A549 (cell line): ENCODE data around the gene TOMM40. TPM values are rescaled to one million over a fixed set of nuclear protein-coding genes. Genes with fewer than 3 reads are reported as not detected.
"Not testable (repeated sequence)": the region's sequence is repeated elsewhere in the genome, so short reads cannot be mapped to it uniquely, and the experiment has no call there.

Source experiments
- ATAC-seq, 2 experiments: fragments of 200-7000 bp in 1 of 2; fragments of >200 bp in 1 of 2; cut with Nextera tagmentation in 1 of 2; cut with Tn5 transposase in 1 of 2; 3 replicates each; pipeline versions ENCODE4 v1.8.0 to v1.9.1; 2018 to 2020; ENCODE audit warnings: mild to moderate bottlenecking in 1 of 2, moderate library complexity in 1 of 2
- CTCF ChIA-PET: fragments of 300-600 bp; sonication (Branson Sonifier 250); formaldehyde crosslinking; extraction: SDS; loops from one replicate; lab custom pipeline; 2021; ENCODE audit warnings: antibody characterized with exemption, inconsistent platforms; lab: Yijun Ruan, JAX
- POLR2A ChIA-PET: fragments of 350-600 bp; formaldehyde crosslinking; extraction: SDS; loops from one replicate; lab custom pipeline; 2021; ENCODE audit warnings: antibody characterized with exemption, inconsistent platforms; lab: Yijun Ruan, JAX
- DNase-seq, 2 experiments: peaks; one replicate each; pipeline versions ENCODE4 v3.0.0 to v3.0.0-alpha.2; 2011 to 2016; ENCODE audit warnings: low read depth in 1 of 2, low spot score in 1 of 2
- FAIRE-seq: peaks from 2 replicates; lab custom pipeline; 2011; peaks lifted over from hg19 to GRCh38; lab: Jason Lieb, UNC
- H3K27ac ChIP-seq, 2 experiments: fragments of >200 bp; sonication (Bioruptor Twin); formaldehyde crosslinking; 3 replicates each; pipeline ENCODE4 v1.5.1; 2016 to 2017
- H3K4me1 ChIP-seq: fragments of >200 bp; sonication (Bioruptor Twin); formaldehyde crosslinking; 3 replicates; pipeline ENCODE4 v1.6.1; 2016
- H3K4me2 ChIP-seq: fragments of >200 bp; sonication (Bioruptor Twin); formaldehyde crosslinking; 3 replicates; pipeline ENCODE4 v1.6.1; 2016
- H3K4me3 ChIP-seq: fragments of >200 bp; sonication (Bioruptor Twin); formaldehyde crosslinking; 3 replicates; pipeline ENCODE4 v1.5.1; 2016
- H3K9me3 ChIP-seq: fragments of >200 bp; sonication (Bioruptor Twin); formaldehyde crosslinking; 3 replicates; pipeline ENCODE4 v1.6.1; 2016
- CEBPB ChIP-seq, 2 experiments: fragments of >200 bp in 1 of 2; sonication (Bioruptor Twin) in 1 of 2; formaldehyde crosslinking in 1 of 2; IDR thresholded peaks; 2 replicates each; pipeline ENCODE4 v1.6.1; 2012 to 2016
- CHD4 ChIP-seq: fragments of 200-600 bp; sonication (generic); IDR thresholded peaks from 2 replicates; pipeline ENCODE4 v1.6.1; 2016; ENCODE audit warnings: antibody characterized with exemption, mild to moderate bottlenecking, borderline replicate concordance
- E2F6 ChIP-seq: IDR thresholded peaks from 2 replicates; pipeline ENCODE4 v1.6.1; 2012; ENCODE audit warnings: low read depth, borderline replicate concordance
- FOSL2 ChIP-seq, 2 experiments: fragments of 450-650 bp in 1 of 2; fragments of >200 bp in 1 of 2; sonication (Bioruptor Twin) in 1 of 2; formaldehyde crosslinking; IDR thresholded peaks; 2 replicates each; pipeline versions ENCODE4 v1.5.0 to v1.6.1; 2016 to 2020; ENCODE audit warnings: mild to moderate bottlenecking in 1 of 2, moderate library complexity in 1 of 2
- FOXS1 ChIP-seq: fragments of 250-450 bp; sonication (Bioruptor Pico); IDR thresholded peaks from 2 replicates; pipeline ENCODE4 v1.5.0; 2020; ENCODE audit warnings: mild to moderate bottlenecking, moderate library complexity
- HDAC2 ChIP-seq: fragments of 200-600 bp; sonication (generic); IDR thresholded peaks from 2 replicates; pipeline ENCODE4 v1.6.1; 2016
- HES2 ChIP-seq: fragments of >200 bp; sonication (Bioruptor Twin); formaldehyde crosslinking; IDR thresholded peaks from 2 replicates; pipeline ENCODE4 v1.6.1; 2016
- HOXA7 ChIP-seq: fragments of 250-450 bp; sonication (Bioruptor Pico); IDR thresholded peaks from 2 replicates; pipeline ENCODE4 v1.5.0; 2020; ENCODE audit warnings: mild to moderate bottlenecking, moderate library complexity
- HOXB5 ChIP-seq: fragments of 250-450 bp; sonication (Bioruptor Pico); IDR thresholded peaks from 2 replicates; pipeline ENCODE4 v1.5.0; 2020; ENCODE audit warnings: mild to moderate bottlenecking, moderate library complexity
- JUNB ChIP-seq: fragments of >200 bp; sonication (Bioruptor Twin); formaldehyde crosslinking; IDR thresholded peaks from 2 replicates; pipeline ENCODE4 v1.6.1; 2016
- KDM5A ChIP-seq: fragments of 200-600 bp; sonication (generic); IDR thresholded peaks from 2 replicates; pipeline ENCODE4 v1.6.1; 2016; ENCODE audit warnings: antibody characterized with exemption, mild to moderate bottlenecking
- MAFK ChIP-seq: fragments of 450-650 bp; IDR thresholded peaks from 2 replicates; pipeline ENCODE4 v1.6.1; 2014; ENCODE audit not compliant: partially characterized antibody
- MAX ChIP-seq: IDR thresholded peaks from 2 replicates; pipeline ENCODE4 v1.6.1; 2012
- MAZ ChIP-seq: fragments of 150-350 bp; IDR thresholded peaks from 2 replicates; pipeline ENCODE4 v1.6.1; 2014; ENCODE audit warnings: antibody characterized with exemption, low read depth, low read length, borderline replicate concordance
- MYC ChIP-seq: IDR thresholded peaks from 2 replicates; pipeline ENCODE4 v1.6.1; 2012; ENCODE audit warnings: mild to moderate bottlenecking, inconsistent platforms, low read length, improper control_type of control experiment, borderline replicate concordance
- NFE2L2 ChIP-seq: fragments of 150-350 bp; conservative IDR thresholded peaks from 2 replicates; pipeline ENCODE4 v1.6.1; 2014; ENCODE audit warnings: low read length
- PBX3 ChIP-seq: IDR thresholded peaks from 2 replicates; pipeline ENCODE4 v1.6.1; 2012
- POLR2A ChIP-seq: IDR thresholded peaks from 2 replicates; pipeline ENCODE4 v1.6.1; 2012; ENCODE audit warnings: mild to moderate bottlenecking, low read length
- RARB ChIP-seq: fragments of 250-450 bp; sonication (Bioruptor Pico); IDR thresholded peaks from 2 replicates; pipeline ENCODE4 v1.8.0; 2021; ENCODE audit warnings: mild to moderate bottlenecking, moderate library complexity
- REST ChIP-seq: fragments of 200-600 bp; sonication (generic); IDR thresholded peaks from 2 replicates; pipeline ENCODE4 v1.6.1; 2016; ENCODE audit warnings: antibody characterized with exemption, mild to moderate bottlenecking, moderate library complexity
- SMC3 ChIP-seq: fragments of >200 bp; sonication (Bioruptor Twin); formaldehyde crosslinking; IDR thresholded peaks from 3 replicates; pipeline ENCODE4 v1.6.1; 2018; ENCODE audit warnings: inconsistent platforms
- TP53 ChIP-seq: fragments of 250-450 bp; sonication (Bioruptor Pico); IDR thresholded peaks from 2 replicates; pipeline ENCODE4 v1.5.0; 2021; ENCODE audit warnings: mild to moderate bottlenecking, moderate library complexity
- USF2 ChIP-seq: fragments of 450-650 bp; IDR thresholded peaks from 2 replicates; pipeline ENCODE4 v1.6.1; 2014; ENCODE audit warnings: antibody characterized with exemption
- ZNF302 ChIP-seq: fragments of 250-450 bp; sonication (Bioruptor Pico); IDR thresholded peaks from 2 replicates; pipeline ENCODE4 v1.9.0; 2021; ENCODE audit warnings: inconsistent platforms, mild to moderate bottlenecking, moderate library complexity
- WGBS: methylation state at CpG from one replicate; pipeline ENCODE4 v1.1.6; 2017; ENCODE audit errors: missing lambda C conversion rate; 5-methylcytosine and 5-hydroxymethylcytosine counted together
- polyA plus RNA-seq, 4 experiments: library from polyadenylated mRNA; depleted of rRNA in 3 of 4; stranded (reverse); fragments of >200 nt; fragmentation: RNase III in 1 of 4; extraction: RNeasy Plus Mini Kit Qiagen cat#74134 plus additional on column Dnase treatment in 1 of 4; gene quantifications; 2 replicates in 3 of 4; 3 replicates in 1 of 4; pipeline ENCODE4 v1.2.3, GENCODE V29; 2011 to 2017

TOMM40 gene
- polyA plus RNA-seq, 2 of the 4 experiments (the other 2 are of a cell fraction): 92.7 to 180 TPM

- peaks cover 49% of the 10 kb centered on the region for H3K4me1 ChIP-seq
- CTCF ChIA-PET: interaction anchor here (0.9 to 18.1 kb wide), 4 partner anchors 14 to 98 kb away, joined by 3 to 303 read pairs (median 4); partner anchors contain the start of gene CLPTM1
- ATAC-seq: no peak
These were observed 17.8 kb downstream of the TOMM40 start for GRCh38 chr19:44908836-44909261.

GRCh38 chr19:44909775-44910174, 18.7 kb downstream of the TOMM40 start:
- Histone ChIP-seq H3K9me3 (no peaks in the 10 kb centered on the region), H3K27ac (peak overlapping the region in 1 of 2 experiments; percentile 92; a peak in 3 of 6 replicates), H3K4me1 (peaks cover 49% of the 10 kb centered on the region), H3K4me3 (no peak overlapping the region), H3K4me2 (no peak overlapping the region)
- no peak for TF ChIP-seq NFE2L2
- TF ChIP-seq RARB (CRISPR knock-in tag): no peak
- TF ChIP-seq USF2: no peak
- no peak for TF ChIP-seq HES2
- TF ChIP-seq POLR2A: no peak
- no peak for TF ChIP-seq PBX3
- TF ChIP-seq ZNF302 (CRISPR knock-in tag): no peak
- no peak for TF ChIP-seq TP53
- TF ChIP-seq SMC3: no peak
- no peak for TF ChIP-seq KDM5A
- no peak for TF ChIP-seq JUNB
- no peak for TF ChIP-seq HDAC2
- TF ChIP-seq HOXA7: no peak
- no peak for TF ChIP-seq HOXB5 (CRISPR knock-in tag)
- no peak for TF ChIP-seq CHD4
- TF ChIP-seq E2F6: no peak
- no peak for ATAC-seq
- no peak for DNase-seq
- CTCF ChIA-PET: interaction anchor here (0.7 to 18.1 kb wide), 12 partner anchors 6 to 197 kb away, joined by 3 to 303 read pairs (median 4); partner anchors contain the start of gene CLPTM1
- POLR2A ChIA-PET: interaction anchor here (0.6 to 1.0 kb wide), 4 partner anchors 8 to 994 kb away, joined by 3 to 8 read pairs (median 6); no protein-coding TSS in a partner anchor
- WGBS: 98% methylated on average over 5 of the region's 5 CpGs
- FAIRE-seq: no peak

More at GRCh38 chr19:44908836-44909261, 17.8 kb downstream of the TOMM40 start:
- Histone ChIP-seq H3K4me2 (no peak overlapping the region), H3K4me3 (no peak overlapping the region), H3K27ac (no peak overlapping the region), H3K9me3 (no peaks in the 10 kb centered on the region)
- TF ChIP-seq HES2 (no peak), MAFK (no peak), REST (no peak), MAX (no peak), CEBPB (IDR thresholded peaks at IDR 0.05) (no peak), FOSL2 (IDR thresholded peaks at IDR 0.05) (no peak), FOSL2 (CRISPR knock-in tag; IDR thresholded peaks at IDR 0.05) (no peak), MYC (no peak), FOXS1 (CRISPR knock-in tag) (no peak), MAZ (no peak)
- no peak for DNase-seq
- no peak for FAIRE-seq
- WGBS: 95% methylated on average over 37 of the region's 44 CpGs
- POLR2A ChIA-PET: no interaction called here

GRCh38 chr19:44911896-44912295, 20.8 kb downstream of the TOMM40 start:
- not testable (repeated sequence) for FAIRE-seq, DNase-seq
- CTCF ChIA-PET: interaction anchor here (0.7 to 18.1 kb wide), 15 partner anchors 8 to 148 kb away, joined by 3 to 303 read pairs (median 7); partner anchors contain the start of genes APOC2 and CLPTM1

More at GRCh38 chr19:44911896-44912295, 20.8 kb downstream of the TOMM40 start:
- 95% methylated on average over 6 of the region's 6 CpGs for WGBS
- not testable (repeated sequence) for H3K4me2 ChIP-seq, H3K4me3 ChIP-seq, ATAC-seq, H3K9me3 ChIP-seq
- Histone ChIP-seq H3K4me1 (peaks cover 36% of the 10 kb centered on the region), H3K27ac (peak overlapping the region in 1 of 2 experiments; percentile 92; a peak in 3 of 6 replicates)
- POLR2A ChIA-PET: interaction anchor here (0.7 kb wide), 1 partner anchor 127 kb away, joined by 7 read pairs; the partner anchor contains the start of gene CLASRP
